ENCODE measurements around the gene PLG.
"Not testable (repeated sequence)": the region's sequence is repeated elsewhere in the genome, so short reads cannot be mapped to it uniquely, and the experiment has no call there.

PLG gene

DNA sequence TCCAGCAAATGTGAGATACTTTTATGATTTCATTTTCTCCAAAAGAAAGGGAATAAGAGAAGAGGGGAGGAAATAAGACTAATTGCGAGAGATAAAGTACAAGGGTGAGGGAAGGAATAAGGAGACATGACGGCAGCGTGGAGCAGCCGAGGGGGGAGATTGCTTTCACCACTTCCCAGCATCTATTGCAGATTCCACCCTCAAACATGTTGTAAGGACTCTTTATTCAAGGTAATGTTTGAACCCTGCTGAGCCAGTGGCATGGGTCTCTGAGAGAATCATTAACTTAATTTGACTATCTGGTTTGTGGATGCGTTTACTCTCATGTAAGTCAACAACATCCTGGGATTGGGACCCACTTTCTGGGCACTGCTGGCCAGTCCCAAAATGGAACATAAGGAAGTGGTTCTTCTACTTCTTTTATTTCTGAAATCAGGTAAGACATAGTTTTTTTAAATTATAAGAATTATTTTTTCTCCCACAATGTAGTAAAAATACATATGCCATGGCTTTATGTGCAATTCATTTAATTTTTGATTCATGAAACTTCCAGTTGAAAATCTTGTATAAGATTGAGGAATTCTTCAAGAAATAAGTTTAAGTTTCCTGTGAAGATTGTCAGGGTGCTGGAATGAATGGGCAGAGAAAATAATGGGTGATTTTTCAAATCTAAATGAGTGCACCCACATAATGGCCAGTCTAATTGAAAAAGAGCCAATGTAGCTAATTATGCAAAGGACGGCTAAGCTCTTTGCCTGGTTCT, at the start of gene PLG:
PLG (plus strand) TSS at position 327 of the 763 bp plus-strand sequence; CDS start at position 388, 61 bp downstream.
- not testable (repeated sequence) for DNase-seq

DNA sequence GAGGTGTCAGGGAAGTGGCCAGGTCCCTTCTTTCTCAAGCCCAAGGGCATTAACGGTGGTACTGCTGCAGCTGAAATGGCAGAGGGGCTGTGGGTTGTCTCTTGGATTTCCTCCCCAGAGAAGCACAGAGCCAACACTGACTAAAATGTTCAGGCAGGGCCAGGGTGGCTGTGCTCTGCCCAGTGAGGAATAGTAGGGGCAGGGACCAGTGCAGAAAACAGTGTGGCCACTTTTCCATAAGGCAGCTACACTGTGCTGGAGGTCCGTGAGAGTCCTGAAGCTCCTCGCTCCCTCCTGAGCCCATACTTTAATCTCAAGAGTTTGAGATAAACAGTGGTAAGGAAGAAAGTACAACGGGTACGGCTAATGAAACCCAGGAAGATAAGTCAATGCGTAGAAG, 42.5 kb upstream of the PLG start:
- DNase-seq, result no peak

DNA sequence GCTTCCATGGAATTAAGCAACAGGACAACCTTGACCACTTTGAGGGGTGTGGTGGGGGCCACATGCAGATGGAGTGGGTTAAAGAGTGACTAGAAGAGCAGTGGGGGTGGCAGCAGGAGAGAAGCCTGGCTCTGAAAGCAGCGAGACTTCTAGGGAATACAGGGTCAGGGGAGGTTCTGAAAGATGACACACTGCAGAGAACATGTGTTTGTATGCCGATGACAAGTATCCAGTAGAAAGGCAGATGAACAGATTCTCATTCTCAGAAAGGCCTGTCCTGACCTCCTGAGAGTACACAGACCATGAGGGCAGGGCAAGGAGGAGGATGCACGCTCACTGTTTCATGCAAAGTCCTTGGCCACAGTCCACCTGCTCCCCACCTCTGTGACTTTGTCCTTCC, 40.8 kb upstream of the PLG start:
- no peak for DNase-seq

DNA sequence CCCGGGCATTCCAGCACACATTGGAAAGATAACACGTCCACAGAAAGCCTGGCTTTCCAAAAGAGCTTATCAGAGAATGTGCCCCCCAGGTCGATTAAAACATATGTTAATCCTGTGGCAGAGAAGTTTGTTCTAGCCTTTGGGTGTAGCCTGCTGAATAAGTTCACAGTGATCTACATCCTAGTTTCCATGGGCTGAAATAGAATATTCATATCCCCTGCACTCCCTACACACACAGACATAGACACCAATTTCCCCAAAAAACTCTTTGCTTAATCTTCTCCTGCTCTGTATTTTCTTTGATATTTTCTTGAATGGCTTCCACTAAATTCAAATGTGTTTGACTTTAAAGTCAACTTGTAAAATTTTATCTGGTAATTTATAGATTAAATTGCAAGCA, 39.6 kb upstream of the PLG start:
- no peak for DNase-seq

DNA sequence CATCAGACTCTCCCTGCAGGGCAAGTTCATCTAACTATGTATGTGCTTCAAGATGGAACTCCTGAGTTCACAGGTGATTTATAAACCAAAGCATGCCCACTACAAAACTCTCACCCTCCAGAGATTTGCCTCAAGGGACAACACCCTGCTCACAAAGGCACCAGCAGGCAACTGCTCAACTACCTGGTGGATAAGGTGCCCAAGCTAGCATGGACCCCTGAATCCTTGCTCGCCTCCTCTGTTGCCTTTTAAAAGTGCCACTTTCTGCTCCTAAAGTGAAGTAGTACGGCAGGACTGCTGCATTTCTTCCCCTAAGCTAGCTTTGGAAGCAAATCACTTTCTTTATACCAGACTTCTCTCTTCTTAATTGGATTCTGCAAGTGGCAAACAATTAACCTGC, 39.2 kb upstream of the PLG start:
- no peak for DNase-seq

DNA sequence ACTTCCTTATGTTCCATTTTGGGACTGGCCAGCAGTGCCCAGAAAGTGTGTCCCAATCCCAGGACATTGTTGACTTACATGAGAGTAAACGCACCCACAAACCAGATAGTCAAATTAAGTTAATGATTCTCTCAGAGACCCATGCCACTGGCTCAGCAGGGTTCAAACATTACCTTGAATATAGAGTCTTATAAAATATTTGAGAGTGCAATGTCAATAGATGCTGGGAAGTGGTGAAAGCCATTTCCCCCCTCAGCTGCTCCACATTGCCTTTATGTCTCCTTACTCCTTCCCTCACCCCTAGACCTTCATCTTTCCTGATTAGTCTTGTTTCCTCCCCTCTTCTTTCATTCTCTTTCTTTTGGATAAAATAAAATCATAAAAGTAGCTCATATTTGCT, 37.8 kb upstream of the PLG start, which contains the start of gene LPA:
LPA (minus strand) TSS at position 78 of the 400 bp plus-strand sequence; CDS start at position 17, 61 bp downstream.
- DNase-seq, result not testable (repeated sequence)

DNA sequence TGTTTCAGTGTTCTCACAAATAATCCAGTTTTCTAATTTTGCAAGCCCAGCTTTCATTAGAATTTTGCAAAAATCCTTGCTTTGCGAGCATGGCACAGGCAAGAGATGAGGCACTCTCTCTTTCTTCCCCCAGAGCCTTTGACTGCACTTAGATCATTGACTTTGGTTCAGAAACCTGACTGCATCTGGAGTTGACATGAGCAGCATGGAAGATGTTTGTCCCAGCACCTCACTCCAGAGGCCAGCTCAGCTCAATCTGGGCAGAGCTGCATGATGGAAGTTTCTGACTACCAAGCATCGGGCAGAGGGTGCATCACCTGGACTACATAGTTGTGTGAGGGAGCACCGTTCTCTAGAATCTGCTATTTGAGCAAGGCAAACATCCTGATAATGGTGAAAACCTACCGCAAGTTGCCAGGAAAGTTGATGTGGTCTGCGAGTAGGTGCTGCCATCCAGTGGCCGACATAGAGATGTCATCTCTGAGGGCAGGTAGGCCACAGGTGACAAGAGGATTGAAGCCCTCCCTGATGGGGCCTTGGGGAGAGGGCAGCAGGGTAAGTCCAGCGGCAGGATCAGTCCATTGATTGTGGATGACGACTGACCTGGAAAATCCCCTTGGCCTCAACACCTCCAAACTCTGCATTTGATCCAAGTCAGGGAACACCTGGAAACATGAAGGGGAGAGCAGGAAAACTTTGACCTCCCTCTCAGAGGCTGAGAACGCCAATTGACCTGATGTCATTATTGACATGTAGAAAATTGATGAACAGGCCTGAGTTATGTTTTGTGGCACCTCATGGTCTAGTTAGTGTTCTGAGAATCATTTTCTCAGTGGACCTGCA, 34.2 kb upstream of the PLG start:
- peak; percentile 9 for DNase-seq

DNA sequence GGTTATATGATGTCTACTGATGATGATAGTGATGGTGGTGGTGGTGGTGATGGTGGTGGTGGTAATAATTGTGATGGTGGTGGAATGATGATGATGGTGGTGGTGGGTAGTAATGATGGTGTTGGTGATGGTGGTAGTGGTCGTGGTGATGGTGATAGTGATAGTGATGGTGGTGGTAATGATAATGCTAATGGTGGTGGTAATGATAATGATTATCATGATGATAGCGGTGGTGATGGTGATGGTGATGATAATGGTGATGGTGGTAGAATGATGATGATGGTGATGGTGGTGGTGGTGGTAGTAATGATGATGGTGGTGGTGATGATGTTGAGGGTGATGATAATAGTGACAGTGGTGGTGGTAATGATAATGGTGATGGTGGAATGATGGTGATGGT, 33.5 kb upstream of the PLG start:
- no peak for DNase-seq

DNA sequence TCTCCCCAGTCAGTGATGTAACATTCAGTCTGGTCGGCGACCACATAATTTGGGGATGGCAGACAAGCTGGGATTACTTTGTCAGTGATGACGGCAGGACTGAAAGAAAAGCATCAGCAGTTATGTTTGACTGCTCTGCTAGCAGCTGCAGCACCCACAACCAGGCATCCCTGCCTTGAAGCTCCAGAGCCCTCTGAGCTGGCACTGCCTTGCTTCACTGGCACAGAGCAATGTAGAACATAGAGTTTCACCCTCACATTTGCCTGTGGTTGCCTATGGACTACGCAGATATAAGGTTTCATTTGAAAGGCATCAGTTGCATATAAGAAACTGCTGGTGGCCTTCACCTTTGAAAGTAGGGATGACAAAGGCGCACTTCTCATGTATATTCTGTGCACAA, 25.6 kb upstream of the PLG start:
- DNase-seq, result not testable (repeated sequence)

DNA sequence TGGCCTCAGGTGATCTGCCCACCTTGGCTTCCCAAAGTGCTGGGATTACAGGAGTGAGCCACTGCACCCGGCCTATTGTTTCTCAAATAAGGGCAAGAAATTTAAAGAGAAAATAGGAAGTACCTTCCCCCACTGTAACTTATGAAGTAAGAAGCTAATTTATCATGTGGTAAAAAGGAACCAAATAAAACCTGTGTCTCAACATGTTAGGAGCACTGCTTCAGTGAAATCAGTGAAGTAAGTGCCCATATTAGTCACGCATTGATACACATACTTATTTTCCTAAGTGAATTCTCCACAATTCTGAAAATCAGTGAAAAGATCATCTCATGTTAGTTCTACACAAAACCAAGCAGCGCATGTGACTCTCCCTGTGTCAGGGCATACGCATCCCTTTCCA, 23.8 kb upstream of the PLG start:
- DNase-seq, result no peak

DNA sequence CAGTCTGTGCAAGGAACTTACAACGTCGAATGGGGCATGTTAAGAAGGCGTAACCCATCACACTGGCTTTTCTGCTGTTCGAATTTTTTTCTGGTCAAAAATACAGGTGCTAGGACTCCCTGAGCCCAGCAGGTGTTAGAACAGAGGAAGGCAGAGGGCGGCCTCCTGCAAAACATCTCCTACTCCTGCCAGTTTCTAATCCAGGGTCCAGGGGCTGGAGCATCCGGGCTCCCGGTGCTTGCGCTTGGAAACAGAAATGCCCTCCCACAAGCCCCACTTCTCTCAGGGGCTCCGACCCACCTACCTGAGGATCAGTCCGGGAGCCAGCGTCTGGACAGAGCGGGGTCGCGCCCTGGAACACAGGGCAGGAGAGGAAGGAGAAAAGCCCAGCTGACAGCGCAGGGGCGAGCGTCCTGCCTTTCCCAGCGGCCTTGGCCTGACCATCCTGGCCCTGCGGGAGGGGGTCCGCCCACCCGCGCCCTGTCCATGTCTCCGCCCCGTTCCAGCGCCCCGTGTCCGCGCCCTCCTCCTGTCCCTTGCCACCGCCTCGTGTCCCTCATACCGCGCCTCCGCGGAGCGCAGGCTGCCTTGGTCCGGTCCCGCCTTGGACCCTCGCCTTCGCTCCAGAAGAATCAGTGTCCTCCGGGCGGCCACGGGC, 23.2 kb upstream of the PLG start:
- no peak for DNase-seq

DNA sequence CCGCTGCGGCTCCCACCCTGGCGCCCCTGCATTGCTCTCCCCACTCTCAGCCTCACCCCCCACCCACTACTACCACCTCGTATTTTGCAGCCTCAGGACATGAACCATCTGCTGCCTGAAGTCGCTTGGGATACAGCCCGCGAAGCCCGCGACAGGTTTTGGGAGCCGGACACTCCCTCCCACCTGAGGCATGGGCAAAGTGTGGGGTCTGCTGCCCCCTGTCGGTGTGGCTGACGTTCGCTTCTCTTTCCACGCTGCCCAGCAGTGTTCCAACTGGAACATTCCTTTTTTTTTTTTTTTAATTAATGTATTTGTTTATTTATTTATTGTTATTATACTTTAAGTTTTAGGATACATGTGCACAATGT, 22.7 kb upstream of the PLG start:
- no peak for DNase-seq

DNA sequence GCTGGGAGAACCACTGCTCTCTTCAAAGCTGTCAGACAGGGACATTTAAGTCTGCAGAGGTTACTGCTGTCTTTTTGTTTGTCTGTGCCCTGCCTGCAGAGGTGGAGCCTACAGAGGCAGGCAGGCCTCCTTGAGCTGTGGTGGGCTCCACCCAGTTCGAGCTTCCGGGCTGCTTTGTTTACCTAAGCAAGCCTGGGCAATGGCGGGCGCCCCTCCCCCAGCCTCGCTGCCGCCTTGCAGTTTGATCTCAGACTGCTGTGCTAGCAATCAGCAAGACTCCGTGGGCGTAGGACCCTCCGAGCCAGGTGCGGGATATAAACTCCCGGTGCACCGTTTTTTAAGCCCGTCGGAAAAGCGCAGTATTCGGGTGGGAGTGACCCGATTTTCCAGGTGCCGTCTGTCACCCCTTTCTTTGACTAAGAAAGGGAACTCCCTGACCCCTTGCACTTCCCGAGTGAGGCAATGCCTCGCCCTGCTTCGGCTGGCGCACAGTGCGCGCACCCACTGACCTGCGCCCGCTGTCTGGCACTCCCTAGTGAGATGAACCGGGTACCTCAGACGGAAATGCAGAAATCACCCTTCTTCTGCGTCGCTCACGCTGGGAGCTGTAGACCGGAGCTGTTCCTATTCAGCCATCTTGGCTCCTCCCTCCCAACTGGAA, 16.8 kb upstream of the PLG start:
- not testable (repeated sequence) for DNase-seq

DNA sequence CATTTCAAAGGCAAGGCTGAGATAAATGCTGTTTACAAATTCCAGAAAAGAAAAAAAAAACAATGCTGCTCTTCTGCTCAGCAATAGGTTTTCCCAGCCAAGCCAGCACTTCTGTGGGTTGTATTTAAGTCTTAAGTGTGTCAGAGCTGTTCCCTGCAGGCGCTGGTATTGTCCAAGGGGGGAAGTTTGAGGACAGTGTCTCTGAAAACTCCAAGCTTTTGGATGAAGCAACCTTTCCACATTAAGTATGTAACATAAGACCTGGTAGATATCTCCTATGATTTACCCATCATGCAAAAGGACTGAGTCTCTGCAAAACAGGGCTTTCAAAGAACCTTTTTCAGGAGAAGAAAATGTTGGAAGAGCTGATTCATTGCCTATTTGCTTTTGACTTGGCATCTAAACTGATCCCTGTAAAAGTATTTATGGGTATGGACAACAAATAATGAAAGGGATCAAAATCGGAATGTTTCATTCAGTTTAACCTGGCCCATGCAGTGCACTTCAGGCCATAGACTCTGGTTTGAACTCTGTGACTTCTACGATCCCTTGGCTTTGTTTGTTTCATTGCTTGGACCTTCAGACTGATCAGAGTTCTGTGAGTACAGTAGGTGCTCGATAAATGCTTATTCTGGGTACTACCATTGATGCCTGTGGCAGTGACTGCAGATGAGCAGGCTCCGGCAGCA, 16.1 kb upstream of the PLG start:
- DNase-seq, result no peak

DNA sequence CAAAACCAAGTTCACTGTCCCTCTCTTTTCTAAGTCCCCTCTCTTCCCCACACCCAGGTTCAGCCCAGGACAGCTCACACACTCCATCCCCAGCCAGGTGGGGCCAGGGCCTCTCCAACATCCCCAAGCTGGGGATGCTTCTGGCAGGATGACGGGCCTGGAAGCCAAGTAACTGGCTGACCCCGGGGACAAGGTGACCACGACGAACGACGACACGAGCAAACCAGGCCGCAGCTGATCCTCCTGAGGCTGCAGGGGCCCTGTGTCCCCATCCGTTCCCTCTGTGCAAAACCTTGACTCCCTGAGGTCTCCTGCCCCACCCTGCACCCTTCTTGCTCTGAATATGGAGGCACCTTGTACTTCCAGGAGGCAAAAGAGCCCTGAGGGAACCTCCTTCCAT, 11.6 kb upstream of the PLG start:
- DNase-seq, result no peak

DNA sequence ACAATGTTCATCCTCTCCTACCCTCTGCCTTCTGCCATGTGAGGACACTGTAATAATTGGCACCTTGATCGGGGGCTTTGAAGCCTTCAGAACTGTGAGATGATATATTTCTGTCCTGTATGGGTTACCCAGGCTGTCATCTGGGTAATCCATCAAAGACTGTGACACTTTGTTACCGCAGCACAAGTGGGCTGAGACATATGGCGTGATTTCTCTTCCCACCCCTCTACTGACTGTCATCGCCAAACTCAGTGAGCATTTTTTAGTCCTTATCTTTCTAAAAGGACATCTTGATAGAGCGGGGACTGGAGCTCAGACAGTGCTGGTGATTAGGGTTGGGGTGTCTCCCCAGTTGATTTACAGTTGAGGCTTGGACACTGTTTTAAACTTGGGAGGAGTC, 10.4 kb upstream of the PLG start:
- DNase-seq, result no peak

DNA sequence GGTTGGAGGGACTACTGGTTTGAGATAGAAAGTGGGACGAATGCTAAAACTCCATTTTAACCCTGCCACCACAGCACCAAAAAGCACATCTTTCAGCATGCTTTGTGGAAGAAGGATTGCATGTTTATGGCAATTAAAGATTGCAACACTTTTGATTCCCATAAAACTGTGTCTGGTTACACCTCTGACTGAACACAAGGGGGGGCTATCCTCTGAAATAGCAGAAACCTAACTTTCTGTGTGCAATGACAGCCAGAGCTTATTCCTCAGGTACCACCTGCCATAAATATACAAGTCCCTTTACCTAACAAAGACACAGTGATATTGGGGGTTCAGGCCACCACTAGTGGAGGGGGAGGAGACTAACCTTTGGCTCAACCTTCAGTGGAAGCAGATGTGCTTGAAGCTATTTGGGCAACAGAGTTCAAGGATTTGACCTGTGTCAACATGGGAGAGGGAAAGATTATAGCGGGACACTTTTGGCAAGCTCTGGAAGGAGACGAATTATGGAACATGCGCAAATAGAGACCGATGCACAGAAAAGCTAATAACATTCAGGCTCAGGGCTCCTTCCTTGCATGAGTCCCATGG, 9.6 kb upstream of the PLG start:
- DNase-seq, result no peak

DNA sequence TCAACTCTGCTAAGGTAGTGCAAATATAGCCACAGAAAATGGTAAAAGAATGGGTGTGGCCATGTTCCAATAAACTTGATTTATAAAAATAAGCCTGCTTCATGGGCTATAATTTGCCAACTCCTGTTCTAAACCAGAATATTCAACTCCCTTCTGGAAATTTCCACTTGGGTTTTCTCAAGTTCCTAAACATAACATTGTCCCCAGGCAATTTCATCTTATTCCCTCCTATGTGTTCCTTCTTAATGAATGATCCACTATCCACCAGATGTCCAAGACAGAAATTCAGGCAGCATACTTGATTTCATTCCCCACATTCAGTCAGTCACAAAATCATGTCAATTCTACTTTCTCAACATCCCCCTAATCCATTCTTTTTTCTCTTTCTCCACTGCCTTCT, 7.0 kb upstream of the PLG start:
- not testable (repeated sequence) for DNase-seq

DNA sequence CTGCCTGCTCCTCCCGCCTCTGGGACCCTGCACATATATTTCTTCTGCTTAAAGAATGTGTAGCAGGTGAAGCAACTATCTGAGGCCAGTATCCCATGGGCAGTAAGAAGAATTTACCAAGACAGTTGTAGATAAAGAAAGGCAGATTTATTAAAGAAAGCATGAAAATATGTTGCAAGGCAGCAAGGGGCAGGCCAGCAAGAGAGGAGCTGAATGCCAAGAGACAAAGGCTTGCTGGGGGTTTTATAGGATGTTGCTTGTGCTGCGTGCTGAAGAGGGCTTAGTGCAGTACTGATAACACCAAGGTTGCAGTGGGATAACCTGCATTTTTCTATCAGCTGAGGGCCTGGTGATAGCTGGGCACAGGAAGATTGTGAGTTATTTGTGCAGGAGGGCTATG, 6.4 kb upstream of the PLG start:
- not testable (repeated sequence) for DNase-seq

DNA sequence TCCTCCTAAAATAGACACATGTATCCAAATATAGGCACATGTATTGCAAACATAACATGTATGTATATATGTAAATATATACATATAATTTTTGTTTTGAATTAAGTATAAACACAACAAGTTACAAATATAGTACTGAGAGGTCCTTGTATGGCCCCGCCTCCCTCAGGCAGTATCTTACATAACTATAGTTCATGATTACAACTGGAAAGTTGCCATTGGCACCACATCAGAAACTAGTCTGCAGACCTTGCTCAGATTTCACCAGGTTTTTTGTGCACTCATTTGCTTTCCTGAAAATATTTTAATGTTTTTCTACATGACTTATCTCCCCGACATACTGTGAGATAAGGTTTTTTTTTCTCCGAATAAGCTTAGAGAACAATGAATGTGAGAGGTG, 5.2 kb upstream of the PLG start:
- not testable (repeated sequence) for DNase-seq

DNA sequence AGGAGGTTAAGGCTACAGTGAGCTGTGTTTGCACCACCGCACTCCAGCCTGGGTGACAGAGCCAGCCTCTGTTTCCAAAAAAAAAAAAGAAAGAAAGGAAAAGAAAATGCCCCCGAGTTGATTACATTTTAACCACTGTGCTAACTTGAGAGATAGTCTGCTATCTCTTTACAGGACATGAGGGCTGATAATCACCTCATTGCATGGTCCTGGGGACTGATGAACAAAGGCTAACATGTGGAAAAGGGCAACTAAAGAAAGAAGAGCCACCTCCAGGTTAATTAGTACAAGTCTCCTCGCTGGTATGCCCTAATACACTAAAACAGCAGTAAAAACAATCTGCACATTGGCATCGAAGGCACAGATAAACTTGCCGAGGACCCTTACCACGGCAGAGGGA, 4.2 kb upstream of the PLG start:
- no peak for DNase-seq

DNA sequence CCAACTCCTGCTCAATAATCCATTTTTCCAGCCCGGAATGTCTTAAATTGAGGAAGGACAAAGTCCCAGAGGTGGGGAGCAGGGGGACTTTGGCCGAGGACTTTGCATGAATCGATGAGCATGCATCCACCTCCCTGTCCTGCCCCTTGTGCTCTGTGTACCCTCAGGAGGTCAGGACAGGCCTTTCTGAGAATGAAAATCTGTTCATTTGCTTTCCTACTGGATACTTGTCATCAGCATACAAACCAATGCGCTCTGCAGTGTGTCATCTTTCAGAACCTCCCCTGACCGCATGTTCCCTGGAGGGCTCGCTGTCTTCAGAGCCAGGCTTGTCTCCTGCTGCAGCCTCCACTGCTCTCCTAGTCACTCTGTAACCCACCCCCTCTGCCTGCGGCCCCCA, 2.6 kb downstream of the PLG start:
- not testable (repeated sequence) for DNase-seq

Measured in stimulated activated CD4-positive, alpha-beta T cell treated with anti-CD3 and anti-CD28 coated beads, Interleukin-12 subunit alpha, Interleukin-12 subunit beta, amount 100 ng/mL, for 4 hours (primary cell).